GM04503 (cell line): ENCODE measurements around the gene TTLL12.

ENCODE experiments used
- DNase-seq: peaks from one replicate; pipeline ENCODE4 v3.0.0-alpha.2; 2012; ENCODE audit warnings: low read depth

The TTLL12 gene

DNA sequence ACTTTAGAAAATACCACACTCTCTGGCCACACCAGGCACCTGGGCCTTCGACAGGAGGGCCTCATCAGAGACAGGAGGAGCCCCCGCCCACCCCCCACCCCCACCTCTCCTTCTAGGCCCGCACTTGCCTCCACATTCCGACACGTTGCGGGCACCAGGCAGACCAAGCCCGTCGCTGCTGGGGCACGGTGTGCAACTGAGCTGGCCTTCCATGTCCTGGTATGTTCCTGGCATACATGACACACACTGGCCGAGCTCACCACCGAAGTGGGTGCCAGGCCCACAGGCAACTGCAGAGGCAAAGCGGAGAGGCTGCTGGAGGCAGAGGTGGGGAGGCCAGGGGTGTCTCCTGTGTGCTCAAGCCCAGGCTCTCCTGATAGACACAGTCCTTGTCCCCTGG, 27.0 kb upstream of the TTLL12 start:
- DNase-seq, result no peak

DNA sequence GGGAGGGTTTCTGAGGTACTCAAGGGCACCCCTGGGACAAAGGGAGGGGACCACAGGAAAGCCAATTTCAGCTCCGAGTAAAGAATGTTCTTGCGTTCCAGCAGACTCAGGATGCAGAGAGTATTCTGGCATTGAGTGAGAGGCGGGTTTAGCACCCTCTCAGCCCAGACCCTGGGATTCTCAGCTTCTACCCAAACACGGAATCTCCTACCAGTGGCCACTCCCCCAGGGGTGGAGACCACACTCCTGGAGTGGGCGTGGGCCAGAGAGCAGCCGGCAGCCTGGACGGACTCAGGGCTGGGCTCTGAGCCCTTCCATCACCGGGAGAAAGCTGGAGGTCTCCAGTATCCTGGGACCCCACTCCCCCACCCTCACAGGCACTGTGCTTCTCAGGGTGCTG, 26.1 kb upstream of the TTLL12 start:
- no peak for DNase-seq

DNA sequence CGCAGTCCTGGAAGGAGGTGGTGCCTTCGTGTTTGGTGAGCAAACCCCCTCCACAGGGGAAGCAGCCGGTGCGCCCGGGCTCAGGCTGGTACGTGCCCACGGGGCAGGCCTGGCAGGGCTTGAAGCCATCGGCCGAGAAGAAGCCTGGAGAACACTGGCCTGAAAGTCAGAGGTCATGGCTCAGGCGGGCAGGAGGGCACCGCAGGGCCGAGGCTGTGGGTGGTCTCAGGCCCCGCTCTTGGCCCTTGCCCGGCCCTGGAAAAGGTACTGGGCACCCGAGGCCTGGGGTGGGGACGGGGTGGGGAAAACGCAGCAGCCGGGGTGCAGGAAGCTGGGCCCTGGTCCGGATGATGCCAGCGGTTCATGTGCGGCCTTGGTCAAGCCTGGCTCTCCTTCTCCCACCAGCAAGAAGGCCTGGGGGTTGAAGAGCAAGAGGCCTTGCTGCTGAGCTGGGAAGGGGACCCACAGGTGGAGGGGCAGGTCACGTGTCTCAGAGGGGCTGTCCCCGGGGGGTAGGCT, 25.6 kb upstream of the TTLL12 start:
- no peak for DNase-seq

DNA sequence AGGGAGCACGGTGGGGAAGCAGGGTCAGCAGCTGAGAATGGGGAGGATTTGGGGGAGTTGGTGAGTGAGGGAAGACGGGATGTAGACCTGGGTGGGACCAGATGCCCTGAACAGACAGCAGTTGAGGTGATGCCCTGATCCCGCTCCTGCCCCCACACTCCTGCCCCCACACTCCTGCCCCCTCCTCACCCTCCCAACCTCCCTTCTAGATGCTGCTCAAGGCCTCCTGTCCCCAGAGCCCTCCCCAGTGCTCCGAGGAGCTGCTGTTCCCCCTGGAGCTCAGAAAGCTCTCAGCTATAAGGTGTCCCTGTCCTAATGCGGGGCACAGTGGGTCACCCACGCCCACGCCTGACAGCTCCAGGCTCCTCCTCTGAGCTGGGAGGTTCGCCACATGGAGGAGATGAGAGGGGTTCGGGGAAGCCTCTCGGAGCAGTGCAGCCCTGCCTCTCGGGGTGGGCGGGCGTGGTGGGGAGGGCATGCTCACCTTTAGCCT, 25.1 kb upstream of the TTLL12 start:
- no peak for DNase-seq

GRCh38 chr22:43210631-43211515, 23.9 kb upstream of the TTLL12 start:
- DNase-seq, result no peak

DNA sequence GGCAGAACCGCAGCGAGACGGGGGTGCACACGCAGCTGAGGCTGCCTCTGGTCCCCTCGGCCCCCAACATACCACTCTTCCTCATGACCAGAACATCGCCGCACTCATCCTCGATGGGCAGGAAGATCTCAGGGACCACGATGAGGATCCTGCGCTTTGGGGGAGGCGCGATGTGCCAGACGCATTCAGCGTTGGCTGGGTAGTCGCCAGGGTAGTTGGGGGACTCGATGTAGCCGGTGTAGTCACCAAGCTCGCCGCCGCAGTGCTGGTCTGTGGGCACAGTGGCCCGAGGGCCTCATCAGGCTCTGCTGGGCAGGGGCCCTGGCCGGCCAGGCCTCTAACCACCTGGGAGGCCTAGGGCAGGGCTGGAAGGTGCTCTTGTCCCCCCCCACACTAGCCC, 23.0 kb upstream of the TTLL12 start:
- DNase-seq, result no peak

GRCh38 chr22:43209523-43209890, 22.6 kb upstream of the TTLL12 start:
- DNase-seq, result no peak

- no peak for DNase-seq
Measured at GRCh38 chr22:43208703-43209522, 22.0 kb upstream of the TTLL12 start.

GRCh38 chr22:43207849-43208702, 21.1 kb upstream of the TTLL12 start:
- no peak for DNase-seq

- DNase-seq, result no peak
Measured at GRCh38 chr22:43207386-43207785, 20.5 kb upstream of the TTLL12 start.

GRCh38 chr22:43206509-43207161, 19.7 kb upstream of the TTLL12 start:
- DNase-seq, result no peak

- DNase-seq, result no peak
Measured at GRCh38 chr22:43205748-43206508, 19.0 kb upstream of the TTLL12 start.

GRCh38 chr22:43205261-43205691, 18.3 kb upstream of the TTLL12 start:
- no peak for DNase-seq

- DNase-seq, result no peak
Measured at GRCh38 chr22:43203471-43203981, 16.6 kb upstream of the TTLL12 start.

GRCh38 chr22:43202756-43203410, 15.9 kb upstream of the TTLL12 start:
- no peak for DNase-seq

- DNase-seq, result no peak
Measured at GRCh38 chr22:43202326-43202725, 15.4 kb upstream of the TTLL12 start.

DNA sequence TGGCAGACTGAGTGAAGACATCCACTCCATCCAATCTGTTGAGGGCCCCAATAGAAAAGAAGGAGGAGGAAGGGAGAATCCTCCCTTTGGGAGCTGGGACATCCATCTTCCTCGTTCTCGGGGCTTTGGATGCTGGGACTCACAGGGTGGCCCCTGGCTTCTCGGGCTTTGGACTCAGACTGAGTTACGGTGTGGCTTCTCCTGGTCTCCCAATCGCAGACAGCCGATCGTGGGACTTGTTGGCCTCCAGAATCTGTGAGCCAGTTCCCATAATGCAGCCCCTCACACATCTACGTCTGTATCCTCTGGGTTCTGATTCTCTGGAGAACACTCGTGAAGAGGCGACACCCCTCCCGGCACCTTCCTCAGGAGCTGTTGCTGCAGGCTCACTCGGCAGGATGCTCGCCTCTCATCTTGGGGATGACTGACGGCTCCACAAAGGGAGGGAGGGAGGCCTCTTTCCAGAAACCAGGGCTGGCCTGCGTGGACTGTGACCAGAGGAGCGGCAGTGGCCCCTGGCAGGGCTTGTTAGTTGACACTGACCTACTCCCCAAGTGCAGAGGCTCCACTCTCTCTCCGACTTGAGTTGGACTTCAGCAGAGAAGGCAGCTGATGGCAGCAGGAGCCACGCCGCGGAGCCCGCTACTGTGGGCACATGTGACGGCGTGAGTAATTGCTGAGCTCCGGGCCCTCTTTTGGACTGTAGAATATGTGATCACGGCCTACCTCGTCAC, 14.7 kb upstream of the TTLL12 start:
- no peak for DNase-seq

DNA sequence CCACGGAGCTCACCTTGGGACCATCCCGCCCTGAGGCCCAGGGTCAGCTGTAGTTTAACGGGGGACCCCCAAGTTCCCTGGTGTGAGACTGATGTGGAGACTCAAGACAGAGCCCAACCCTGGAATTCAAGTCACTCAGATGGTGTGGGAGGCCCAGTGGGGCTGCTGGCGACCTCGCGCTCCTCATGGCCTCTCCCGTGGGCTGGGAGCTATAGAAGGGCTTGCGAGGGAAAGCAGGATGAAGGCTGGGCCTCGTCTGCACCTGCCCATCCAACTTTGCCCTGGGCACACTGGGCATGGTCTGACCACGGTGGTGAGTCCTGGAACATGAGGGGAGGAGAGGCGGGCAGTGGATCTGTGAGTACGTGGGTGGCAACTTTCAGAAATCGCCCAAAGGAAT, 13.6 kb upstream of the TTLL12 start:
- no peak for DNase-seq

DNA sequence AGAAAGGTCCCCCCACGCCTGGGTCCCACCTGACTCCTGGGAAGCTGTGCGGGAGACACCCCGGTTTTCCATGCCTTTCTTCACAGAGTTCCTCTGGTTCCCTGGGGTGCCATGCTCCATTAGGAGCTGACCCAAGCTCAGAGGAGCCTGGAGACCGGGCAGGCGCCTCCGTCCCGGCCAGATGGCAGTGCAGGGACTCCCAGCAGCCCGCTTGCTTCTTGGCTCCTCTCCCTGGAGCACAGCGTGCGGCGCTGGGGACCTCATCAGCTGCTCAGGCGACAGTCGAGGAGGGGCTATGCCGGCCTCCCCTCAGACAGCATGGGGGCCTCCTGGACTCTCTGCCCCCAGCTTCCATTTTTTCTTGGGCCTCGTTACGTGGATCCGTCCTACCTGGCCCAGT, 13.1 kb upstream of the TTLL12 start:
- DNase-seq, result no peak
